ENCODE measurements around the gene ELOA. TPM values are rescaled to one million over a fixed set of nuclear protein-coding genes. Genes with fewer than 3 reads are reported as not detected.
"Not testable (repeated sequence)": the region's sequence is repeated elsewhere in the genome, so short reads cannot be mapped to it uniquely, and the experiment has no call there.

The ELOA gene
- total RNA-seq, 1 experiment from 2014 or later = 57.0 TPM

GRCh38 chr1:23783141-23783540 is 39.9 kb downstream of the ELOA start:
- DNase-seq (ENCODE audit: low read depth) = not testable (repeated sequence)

- DNase-seq (ENCODE audit: low read depth) = no peak
These were observed 41.6 kb downstream of the ELOA start for GRCh38 chr1:23784846-23785245.

- DNase-seq (ENCODE audit: low read depth) = no peak
These were observed 44.4 kb downstream of the ELOA start for GRCh38 chr1:23787701-23788100.

- no peak for DNase-seq (ENCODE audit: low read depth)
These were observed 45.4 kb downstream of the ELOA start for GRCh38 chr1:23788695-23789094.

- DNase-seq (ENCODE audit: low read depth) = peak; percentile 91
These were observed 47.6 kb downstream of the ELOA start, which contains the start of gene LYPLA2 for GRCh38 chr1:23790696-23791515. TSS of gene LYPLA2 (plus strand) at chr1:23791145. CDS start at chr1:23792683, 1,538 bp downstream.

GRCh38 chr1:23791516-23792047 is 48.3 kb downstream of the ELOA start:
- peak; percentile 32 for DNase-seq (ENCODE audit: low read depth)

- no peak for DNase-seq (ENCODE audit: low read depth)
These were observed 49.1 kb downstream of the ELOA start for GRCh38 chr1:23792151-23792945.

- peak; percentile 49 for DNase-seq (ENCODE audit: low read depth)
These were observed 49.9 kb downstream of the ELOA start for GRCh38 chr1:23793018-23793781.

GRCh38 chr1:23793861-23794731 is 50.8 kb downstream of the ELOA start:
- no peak for DNase-seq (ENCODE audit: low read depth)

GRCh38 chr1:23794732-23795182 is 51.5 kb downstream of the ELOA start:
- DNase-seq (ENCODE audit: low read depth) = not testable (repeated sequence)

- no peak for DNase-seq (ENCODE audit: low read depth)
These were observed 52.6 kb downstream of the ELOA start for GRCh38 chr1:23795676-23796465.

GRCh38 chr1:23796466-23797271 is 53.4 kb downstream of the ELOA start:
- DNase-seq (ENCODE audit: low read depth) = no peak

GRCh38 chr1:23797478-23798448 is 54.5 kb downstream of the ELOA start:
- DNase-seq (ENCODE audit: low read depth) = no peak

- DNase-seq (ENCODE audit: low read depth) = no peak
These were observed 55.4 kb downstream of the ELOA start for GRCh38 chr1:23798662-23799142.

GRCh38 chr1:23799255-23799569 is 55.9 kb downstream of the ELOA start:
- DNase-seq (ENCODE audit: low read depth) = no peak

GRCh38 chr1:23799570-23800399 is 56.5 kb downstream of the ELOA start:
- peak; percentile 92 for DNase-seq (ENCODE audit: low read depth)
